GM18867 (cell line): ENCODE results near the gene PTGDR.

ENCODE experiments used
- ATAC-seq: cut with Tn5 transposase; IDR thresholded peaks from one replicate; pipeline ENCODE4 v1.9.1; 2021; ENCODE audit warnings: mild to moderate bottlenecking, moderate library complexity; ENCODE audit not compliant: unreplicated experiment

PTGDR gene, protein sequence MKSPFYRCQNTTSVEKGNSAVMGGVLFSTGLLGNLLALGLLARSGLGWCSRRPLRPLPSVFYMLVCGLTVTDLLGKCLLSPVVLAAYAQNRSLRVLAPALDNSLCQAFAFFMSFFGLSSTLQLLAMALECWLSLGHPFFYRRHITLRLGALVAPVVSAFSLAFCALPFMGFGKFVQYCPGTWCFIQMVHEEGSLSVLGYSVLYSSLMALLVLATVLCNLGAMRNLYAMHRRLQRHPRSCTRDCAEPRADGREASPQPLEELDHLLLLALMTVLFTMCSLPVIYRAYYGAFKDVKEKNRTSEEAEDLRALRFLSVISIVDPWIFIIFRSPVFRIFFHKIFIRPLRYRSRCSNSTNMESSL

GRCh38 chr14:52267501-52268278 lies at the start of gene PTGDR:
Gene PTGDR (plus strand): TSS chr14:52267698. CDS start chr14:52267815, 117 bp downstream.
- no peak for ATAC-seq

DNA sequence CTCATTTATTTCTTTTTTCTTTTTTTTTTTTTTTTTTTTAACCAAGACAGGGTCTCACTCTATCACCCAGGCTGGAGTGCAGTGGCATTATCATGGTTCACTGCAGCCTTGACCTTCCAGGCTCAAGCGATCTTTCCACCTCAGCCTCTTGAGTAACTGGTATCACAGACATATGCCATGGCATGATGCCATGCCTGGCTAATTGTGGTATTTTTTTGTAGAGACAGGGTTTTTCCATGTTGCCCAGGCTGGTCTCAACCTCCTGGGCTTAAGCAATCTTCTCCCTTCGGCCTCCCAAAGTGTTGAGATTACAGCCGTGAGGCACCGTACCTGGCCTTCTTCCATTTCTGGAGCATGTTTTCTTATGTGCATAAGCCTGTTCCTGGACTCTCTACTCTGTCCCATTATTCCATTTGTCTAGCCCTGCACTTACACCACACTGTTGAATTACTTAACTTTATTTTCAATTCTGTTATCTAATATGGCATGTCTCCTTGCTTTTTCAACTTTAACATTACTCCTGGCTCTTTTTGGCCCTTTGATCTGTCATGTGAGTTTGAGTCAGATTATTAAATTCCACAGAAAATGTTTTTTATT lies 47.9 kb upstream of the PTGDR start:
- ATAC-seq = no peak

DNA sequence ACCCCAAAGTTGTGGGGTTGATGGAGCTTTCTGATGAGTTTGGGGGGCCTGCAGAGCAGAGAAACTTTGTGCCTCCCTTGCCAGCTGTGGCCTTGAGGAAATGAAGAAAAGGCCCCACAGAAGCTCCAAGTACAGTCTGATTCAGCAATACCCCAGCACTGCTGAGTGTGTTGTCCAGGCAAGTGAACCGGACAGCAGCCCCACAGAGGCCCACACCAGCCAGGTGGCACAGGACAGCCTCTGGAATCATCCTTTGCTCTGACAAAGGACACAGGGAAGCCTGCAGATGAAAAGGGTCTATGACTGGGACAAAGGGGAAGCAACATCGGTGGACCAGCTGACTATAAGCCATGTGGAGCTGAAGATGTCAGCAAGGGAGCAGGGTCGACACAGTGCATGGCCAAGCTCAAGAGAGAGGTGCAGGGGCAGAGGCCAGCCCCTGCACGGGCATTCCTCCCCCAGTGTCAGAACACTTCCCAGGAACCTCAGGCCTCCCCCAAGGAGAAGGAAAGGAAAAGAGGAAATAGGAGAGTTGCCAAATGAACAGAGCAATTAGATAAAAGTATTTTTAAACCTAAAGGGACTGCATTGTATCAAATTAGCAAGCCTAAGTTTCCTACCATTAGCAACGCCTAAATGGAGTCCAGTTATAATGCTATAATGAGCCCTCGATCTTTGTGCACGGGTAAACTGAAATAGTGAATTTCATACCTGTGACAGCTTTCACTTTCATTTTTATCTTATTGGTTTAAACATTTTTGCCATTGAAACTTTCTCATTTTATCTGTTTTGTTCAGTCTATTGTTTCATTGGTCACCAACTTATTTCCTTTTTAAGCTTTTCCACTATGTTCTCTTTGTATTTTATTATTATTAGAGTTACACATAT lies 46.3 kb upstream of the PTGDR start:
- ATAC-seq = no peak

DNA sequence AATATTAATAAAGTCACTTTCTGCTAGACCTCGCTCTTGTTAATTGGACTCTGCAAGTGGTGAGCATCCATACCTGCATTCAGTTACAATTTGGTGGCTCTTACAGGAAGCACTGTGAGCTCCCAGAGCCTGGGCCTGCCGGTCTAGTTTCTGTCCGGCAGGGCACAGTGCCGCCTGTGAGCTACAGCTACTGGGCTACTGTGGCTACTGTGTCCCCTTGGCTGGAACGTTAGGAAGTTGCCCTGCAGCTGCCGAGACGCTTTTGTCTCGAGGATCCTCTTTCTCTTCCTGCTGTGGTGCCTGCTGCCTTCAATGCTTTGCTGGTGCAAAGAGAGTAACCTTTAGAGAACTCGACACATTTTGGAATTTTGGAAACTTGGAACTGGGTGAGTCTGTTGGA lies 44.6 kb upstream of the PTGDR start:
- ATAC-seq = no peak

GRCh38 chr14:52227619-52228222 lies 39.8 kb upstream of the PTGDR start:
- no peak for ATAC-seq

DNA sequence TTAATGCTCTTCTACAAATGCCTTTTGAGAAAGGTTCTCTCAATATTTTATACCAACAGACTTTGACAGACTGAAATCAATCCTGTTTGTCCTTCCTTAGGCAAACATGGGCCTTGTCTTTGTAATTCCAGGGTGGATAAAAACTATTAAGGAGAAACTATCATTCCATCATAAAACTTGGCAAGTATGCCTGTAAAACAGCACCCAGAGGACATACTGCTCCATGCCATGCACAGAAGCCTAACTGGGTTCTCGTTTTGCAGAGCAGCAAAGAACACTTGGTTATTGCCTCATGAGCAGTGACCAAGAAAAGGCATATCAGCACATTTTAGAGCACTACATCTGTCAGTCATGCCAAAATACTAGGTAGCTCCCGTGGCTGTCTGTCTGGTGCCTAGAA lies 33.8 kb upstream of the PTGDR start:
- ATAC-seq = no peak

- no peak for ATAC-seq
Measured at GRCh38 chr14:52235434-52235833, 32.1 kb upstream of the PTGDR start.

GRCh38 chr14:52235866-52236510 lies 31.5 kb upstream of the PTGDR start:
- ATAC-seq = no peak

DNA sequence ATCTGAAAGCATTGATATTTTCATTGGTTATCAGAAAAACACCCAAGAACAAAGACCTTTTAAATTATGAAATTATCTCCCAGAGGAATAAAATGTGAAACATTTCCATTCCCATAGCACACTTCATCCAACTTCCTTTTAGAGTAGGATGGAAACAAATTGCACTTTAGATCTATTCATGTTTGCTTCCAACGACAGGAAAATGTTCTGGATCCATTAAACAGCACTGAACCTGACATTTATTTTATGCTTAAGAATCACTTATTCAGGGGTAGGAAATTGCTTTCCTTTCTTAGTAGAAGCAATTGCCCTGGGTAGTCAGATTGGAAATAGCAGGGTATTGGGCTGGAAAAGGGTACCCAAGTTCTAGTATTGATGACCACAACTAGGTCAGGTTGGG lies 28.8 kb upstream of the PTGDR start:
- ATAC-seq = no peak

- no peak for ATAC-seq
Measured at GRCh38 chr14:52240623-52241022, 26.9 kb upstream of the PTGDR start.

DNA sequence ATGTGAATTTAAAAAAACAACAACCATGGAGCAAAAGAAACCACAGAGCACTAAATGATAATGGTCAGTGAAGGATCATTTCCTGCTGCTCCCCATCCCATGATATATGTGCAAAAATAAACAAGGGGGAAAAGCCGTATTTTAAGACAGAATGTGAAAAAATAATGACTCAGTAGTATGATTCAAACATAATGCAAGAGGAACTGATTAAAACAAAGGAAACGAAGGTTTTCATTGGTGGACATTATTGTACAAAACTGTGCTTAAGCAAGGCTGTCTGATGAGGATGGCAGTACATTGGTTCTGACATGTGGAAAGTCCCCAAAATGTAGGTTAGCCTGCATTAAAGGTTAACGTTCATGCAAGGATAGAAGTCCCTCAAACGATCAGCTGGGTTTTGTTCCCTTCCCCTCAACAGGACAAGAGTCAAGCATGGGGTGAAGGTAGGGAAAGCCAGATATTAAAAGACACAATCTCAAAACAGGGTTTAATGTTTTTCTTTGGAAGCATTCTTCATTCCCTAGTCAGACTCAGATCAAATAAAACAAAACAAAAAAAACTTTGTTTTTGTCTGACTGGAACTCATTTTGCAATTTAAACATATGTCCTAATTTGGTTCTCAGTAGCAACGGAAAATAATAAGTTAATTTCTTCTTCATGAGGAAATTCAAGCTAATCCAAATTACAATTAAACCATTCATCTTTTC lies 26.3 kb upstream of the PTGDR start:
- ATAC-seq = no peak

GRCh38 chr14:52244328-52244727 lies 23.2 kb upstream of the PTGDR start:
- ATAC-seq = peak; percentile 74

DNA sequence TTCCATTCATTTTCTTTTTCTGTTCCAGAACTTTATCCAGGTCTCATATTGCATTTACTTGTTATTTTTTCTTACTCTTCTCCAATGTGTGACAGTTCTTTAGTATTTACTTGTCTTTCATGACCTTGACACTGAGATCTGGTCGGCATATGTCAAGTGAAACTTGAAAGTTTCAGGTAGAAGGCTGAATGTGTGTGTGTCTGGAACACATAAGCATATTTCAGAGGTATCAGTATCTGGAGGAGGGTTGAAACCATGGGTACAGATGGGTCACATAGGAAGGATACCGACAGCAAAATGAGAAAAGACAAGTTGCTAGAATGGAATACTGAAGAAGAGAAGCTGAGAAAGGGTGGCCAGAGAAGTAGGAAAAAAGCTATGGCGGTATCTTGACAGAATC lies 22.5 kb upstream of the PTGDR start:
- ATAC-seq = peak; percentile 73

DNA sequence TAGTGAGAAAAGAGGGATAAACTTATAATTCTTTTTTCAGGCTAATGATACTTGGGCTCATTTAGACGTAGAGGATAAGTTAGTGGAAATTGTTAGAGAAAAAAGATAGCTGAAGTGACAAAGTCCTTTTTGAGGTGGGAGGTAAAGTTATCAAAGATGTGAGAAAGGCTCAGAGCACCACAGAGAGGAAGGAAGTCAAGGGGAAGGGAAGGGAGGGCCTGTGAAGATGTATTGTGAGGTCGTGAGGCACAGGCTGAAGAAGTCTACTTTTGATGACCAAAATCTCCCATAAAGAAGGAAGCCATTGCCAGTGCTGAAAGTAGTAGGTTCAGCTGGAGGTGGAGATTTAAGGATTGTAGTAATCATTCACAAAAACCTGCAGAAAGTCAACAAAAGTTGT lies 19.4 kb upstream of the PTGDR start:
- no peak for ATAC-seq

- no peak for ATAC-seq
Measured at GRCh38 chr14:52251724-52252123, 15.8 kb upstream of the PTGDR start.

DNA sequence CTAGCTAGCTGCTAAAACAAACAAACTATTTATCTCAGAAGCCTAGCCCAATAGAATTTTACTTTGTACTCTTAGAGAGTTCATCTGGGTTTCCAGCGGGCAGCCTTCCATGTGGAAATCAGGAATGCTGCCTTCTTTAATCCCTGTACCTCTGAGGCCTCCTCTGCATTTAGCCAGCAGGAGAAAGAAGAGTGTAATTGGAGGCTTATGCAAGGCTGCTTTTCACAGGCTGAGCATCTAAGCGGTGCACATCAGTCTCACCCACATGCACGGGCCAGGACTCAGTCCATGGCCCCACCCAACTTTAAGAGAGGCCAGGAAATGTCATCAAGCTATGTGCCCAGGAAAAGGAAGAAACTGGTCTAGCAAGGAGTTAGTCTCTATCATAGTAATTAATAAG lies 14.0 kb upstream of the PTGDR start:
- ATAC-seq = no peak

GRCh38 chr14:52254086-52254485 lies 13.4 kb upstream of the PTGDR start:
- ATAC-seq = no peak

DNA sequence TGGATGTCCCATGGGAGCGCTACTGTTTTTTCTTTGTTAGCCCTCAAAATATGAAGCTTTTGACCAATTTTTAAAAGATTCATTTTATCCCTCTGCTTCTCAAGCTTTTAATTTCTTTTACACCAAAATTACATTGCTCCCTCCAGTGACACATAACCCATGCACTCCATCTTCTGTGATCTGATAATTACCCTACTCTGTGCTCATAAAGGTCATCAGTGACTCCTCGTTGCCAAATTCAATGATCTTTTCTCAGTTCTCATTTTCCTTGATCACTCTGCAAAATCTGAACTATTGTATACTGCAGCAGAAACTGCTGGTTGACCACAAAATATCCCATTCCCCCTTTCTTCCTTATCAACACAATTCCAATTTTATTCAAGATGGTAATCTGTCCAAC lies 8.7 kb upstream of the PTGDR start:
- ATAC-seq = no peak

GRCh38 chr14:52259434-52259833 lies 8.1 kb upstream of the PTGDR start:
- ATAC-seq = no peak
